HG03064 (cell line): ENCODE results near the gene PDE4B.
A peak's percentile ranks its signal among the peaks of the same experiment; 100 is the strongest.

Experiments used
- ATAC-seq: cut with Tn5 transposase; IDR thresholded peaks from one replicate; pipeline ENCODE4 v1.9.1; 2021; ENCODE audit warnings: low read depth; ENCODE audit not compliant: unreplicated experiment

The PDE4B gene

DNA sequence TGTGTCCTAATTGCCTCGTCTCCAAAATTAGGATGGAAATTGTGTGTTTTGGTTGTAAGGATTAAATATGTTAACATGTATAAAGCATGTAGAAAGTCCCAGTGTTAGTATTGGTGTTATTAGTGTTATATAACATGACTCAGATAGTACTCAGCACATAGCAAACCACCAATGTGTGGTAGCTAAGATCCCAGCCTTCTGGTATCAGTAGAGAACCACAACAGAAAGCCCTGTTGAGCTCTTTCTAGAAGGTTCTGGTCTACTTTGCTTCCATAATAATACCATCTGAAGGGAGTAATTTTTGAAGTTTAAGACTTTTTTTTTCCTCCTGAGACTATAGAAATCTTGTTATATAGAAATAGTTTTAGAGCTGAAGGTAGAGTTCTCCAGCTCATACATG, 481.9 kb downstream of the PDE4B start:
- ATAC-seq: peak; percentile 52

DNA sequence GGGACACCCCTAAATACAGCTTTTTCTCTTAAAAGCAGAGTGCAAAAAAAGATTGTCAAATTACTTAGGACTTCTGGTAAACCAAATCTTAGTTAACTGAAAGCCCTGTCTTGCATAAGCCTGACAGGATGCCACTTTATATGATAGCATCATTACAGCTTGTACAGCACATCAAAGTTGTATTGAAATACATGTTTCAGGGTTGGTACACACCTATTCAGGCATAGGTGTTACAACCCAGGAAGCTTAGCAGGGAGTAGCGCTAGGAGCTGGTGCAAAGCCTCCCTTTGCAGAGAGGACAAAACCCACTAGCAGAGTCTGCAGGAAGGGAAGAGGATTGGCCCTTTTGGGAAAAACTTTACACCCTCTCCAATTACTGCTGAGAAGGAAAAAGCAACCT, 482.4 kb downstream of the PDE4B start:
- ATAC-seq: no peak

DNA sequence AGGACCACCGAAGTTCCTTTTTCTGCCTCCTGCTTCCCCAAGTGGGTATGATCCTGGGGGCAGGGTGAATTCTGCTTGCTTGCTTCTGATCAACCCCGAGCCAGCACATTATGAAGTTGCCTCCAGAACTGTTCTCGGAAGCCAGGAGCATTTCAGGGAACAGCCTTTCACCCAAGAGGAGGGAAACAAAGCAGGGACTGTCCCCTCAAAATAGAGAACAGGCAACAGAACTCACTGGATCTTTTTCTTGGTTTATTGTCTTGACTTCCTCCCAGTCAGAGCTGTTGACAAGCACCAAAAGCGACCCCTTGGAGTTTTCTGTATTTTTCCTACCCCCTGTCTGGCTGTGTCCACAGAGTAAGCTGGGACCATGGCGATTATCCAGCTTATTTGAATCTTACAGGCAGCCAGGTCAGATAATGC, 482.9 kb downstream of the PDE4B start:
- no peak for ATAC-seq

DNA sequence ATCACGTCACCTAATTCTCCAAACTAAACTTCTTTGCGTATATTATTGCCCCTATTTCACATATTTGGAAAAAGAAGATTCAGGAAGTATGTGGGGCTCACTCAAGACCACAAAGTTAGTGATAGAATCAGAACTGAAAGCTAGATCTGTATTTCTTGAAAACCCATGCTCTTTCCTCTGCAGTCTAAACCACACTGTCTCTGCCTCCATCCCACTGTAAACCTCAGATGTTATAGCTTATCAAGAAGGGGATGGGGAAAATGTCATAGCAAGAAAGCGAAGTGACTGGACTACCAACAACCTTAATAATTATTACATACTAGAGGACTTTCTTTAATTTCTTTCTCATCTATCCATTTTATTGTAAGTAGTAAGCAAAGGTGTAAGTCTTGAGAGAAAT, 483.5 kb downstream of the PDE4B start:
- ATAC-seq: peak; percentile 63

DNA sequence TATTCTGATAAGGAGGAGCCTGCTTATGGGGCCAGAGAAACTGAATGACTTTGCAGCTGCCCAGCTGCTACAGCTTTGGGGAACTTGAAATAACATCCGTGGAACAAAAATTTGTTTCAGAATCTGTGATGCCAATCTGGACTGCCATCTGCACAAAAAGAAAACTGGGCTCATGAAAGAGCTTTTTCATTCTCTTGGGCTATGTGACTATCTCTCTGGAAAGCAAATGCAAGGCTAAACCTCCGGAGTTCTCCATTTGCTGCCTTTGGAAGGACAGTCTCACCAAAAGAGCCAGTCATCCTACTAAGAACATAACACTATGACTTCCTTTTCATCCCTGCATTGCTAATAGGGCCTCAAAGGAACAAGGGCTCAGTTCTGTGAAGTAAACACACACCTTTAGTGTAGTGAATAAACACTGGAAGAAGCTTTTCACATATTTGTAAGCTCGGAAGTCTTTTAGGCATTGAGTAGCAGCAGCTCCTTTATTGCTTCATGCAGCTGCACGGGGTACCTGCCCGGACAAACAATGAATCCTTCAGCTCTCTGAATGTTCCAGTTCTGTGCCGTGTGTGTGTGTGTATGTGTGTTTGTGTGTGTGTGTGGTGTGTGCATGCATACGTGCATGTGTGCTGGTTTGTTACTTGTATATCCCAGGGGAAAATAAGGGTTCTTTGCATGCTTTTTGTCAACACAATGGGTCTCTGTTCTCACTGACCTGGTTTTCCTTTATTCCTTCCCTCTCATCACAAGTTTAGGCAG, 485.7 kb downstream of the PDE4B start:
- no peak for ATAC-seq

DNA sequence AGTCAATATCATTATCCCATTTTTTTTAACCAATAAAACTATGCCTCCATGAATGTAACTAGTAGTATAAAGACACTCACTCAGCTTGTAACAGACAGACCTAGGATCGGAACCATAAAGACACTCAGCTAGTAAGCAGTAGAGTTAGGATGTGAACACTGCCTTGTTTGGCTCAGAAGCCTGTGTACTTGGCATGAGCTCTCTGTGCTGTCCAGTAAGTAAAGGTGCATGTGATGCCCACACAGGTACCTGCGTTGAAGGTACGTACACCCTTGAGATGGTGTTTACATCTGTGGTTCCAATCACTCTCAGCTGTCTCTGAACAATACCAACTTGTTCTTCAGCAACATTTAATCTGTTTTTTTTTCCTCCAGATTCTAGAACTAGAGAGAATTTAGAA, 489.1 kb downstream of the PDE4B start:
- ATAC-seq: no peak

DNA sequence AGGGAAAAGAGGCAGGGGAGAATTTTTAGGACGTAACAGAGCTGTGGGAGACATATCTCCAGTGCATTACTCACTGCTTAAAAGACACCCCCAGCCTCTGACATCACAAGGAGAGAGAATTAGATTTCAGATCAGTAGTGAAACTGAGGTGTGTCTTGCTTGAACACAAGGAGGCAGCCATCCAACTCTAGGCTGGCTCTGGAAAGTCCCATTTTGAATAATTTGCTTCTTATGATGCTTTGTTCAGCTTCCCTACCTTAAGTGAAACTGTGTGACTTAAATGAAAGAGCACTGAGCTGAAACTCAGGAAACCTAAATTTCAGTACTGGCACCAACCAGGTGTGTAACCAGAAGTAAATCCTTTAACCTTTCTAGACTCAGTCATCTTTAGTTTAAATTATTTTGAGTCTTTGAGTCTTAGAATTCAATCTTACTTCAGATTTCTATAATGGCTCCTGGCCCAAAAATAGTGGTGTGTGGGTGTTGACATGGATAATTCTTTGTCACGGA, 489.7 kb downstream of the PDE4B start:
- ATAC-seq: peak; percentile 74

DNA sequence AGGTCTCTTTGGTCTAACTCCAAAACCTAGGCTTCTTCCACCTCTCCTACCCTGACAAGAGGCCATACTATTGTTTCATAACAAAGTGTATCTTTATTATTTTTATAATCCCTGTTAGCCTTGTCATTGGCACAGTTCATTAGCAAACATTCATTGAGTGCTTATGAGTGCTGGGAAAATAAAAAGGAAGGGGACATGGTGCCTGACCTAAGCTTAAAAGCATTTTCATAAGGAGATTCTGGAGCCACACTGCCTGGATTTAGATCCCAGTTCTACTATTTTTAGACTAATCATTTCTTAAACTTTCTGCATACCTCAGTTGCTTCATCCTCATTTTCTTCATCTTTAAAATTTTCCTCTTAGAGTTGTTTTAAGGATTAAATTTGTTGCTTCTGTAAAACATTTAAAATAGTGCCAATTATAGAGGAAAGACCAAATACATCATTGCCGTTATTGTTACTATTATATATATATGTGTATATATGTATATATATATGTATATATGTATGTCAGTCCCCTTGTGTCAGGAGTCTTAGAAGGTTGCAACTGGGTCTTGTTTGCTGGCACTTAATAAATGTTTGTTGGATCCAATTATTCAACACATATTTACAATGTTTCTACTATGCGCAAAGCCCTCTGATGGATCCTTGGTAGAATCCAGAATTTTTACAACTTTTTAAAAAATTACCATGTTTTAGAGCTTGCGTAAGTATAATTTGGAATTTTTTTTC, 490.4 kb downstream of the PDE4B start:
- no peak for ATAC-seq

DNA sequence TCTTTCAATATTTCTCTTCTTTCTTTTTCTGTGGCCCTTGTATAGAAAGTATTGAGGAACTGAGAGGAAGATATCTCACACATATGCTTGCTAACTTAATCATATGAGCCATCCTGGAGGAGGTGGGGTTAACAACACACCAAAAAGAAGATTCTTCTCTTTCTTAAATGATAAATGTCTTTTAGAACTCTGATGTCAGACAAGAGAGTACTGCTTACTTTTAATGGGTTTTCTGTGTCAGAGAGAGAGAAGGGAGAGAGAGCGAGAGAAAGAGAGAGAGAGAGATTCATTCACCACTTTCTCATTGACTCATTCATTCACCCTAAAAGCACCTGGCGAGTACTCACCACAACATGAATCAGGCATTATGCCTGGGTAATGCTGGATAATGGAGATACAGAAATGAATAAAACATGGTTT, 490.9 kb downstream of the PDE4B start:
- ATAC-seq: peak; percentile 45

DNA sequence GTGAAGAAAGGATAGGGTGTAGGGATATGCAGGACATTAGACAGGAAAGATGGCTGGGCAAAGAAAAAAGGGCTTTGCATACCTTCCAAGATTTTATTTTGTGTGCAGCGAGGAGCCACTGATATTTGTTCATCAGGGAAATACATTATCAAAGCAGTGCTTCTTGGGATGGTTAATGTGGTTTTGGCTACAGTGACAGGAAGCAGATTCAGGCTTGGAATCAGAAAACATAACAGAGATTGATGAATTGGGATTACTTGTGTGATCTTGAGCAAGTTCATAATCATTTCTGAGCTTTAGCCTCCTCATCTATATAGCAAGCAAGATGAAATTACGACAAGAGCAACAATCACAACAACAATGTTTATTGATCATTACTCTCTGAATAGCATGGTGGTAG, 492.1 kb downstream of the PDE4B start:
- ATAC-seq: no peak

DNA sequence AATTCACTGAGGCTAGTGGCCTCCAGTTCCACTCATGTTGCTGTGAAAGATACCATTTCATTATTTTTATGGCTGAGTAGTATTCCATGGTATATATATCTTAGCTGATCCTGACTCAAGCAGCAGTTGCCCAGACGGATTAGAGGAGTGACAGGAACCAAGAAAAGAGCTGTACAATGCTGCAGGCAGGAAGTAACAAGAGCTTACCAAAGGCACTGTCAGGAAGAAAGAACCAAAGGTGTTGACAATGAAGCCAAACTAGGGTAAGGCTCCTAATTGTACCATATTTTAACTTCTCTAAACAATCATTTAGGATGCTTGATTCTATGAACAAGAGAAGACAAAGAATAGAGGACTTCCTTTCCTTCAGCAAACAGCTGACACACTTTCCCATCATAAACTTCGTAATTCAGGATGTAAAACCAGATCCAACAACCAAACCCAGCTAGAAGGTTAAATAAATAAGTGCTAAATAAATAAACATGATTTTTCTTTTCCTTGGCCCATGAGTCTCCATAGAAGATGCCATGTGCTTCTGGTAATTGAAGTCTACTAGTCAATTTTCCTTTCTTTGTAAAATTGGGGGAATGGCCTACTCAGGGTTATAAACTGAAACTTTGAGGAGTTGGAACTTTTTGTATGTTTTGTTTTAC, 493.0 kb downstream of the PDE4B start:
- no peak for ATAC-seq

DNA sequence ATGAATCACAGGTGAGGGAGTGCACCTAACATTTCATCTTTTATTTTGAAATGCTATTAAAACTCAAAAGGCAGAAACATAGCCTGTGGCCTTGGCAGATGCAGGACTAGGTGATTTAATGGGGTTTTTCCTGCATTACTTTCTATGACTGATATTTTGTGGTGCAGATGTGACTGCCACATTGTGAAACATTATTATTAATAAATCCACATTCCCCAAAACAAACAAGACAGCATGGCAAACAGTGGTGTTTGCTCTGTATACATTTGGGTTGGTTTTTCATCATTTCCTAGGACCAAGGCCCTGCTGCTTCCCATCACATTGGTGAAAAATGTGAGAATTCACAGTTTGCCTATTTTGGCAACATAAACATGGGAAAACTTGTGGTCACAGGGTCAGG, 493.6 kb downstream of the PDE4B start:
- no peak for ATAC-seq

DNA sequence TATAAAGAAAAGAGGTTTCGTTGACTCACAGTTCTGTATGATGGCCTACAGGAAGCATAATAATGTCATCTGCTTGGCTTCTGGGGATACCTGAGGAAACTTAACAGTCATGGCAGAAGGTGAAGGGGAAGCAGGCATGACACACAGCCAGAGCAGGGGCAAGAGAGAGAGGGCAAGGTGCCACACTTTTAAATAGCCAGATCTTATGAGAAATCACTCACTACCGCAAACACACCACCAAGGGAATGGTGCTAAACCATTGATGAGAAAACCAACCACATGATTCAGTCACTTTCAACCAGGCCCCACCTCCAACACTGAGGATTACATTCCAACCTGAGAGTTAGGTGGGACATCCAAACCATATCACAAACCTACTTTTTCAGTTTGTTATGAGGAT, 495.4 kb downstream of the PDE4B start:
- ATAC-seq: no peak

DNA sequence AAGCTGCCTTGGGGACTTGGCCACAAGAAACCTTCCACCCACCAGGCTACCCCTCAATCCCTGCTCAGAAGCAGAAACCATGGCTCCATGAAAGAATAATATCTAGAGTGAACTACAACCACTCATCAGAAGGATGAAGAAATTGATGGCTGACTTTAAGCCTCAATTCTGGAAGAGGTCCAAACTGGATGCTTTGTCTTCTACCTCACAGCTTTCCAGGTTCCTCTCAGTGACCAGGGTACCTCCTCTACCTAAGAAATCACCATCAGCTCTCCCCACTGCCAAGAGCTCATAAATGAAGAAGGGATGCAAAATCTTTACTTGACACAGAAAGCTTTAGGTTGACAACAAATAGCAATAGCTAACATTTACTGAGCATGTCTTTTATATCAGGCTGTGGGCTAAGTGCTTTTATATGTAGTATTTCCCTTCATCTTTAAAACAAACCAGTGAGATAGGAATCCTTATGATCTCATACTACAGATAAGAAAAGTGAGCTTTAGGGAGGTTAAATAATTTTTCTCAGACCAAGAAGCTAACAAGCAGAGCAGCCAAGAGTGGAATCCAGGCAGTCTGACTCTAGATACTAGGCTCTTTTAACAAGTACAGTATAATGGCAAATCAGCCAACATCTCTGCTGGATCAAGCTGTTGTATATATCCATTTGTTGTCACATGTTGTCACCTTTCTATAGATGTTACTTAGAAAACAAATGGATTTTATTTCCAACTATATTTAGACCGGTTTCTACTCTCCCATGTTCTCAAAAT, 498.3 kb downstream of the PDE4B start:
- ATAC-seq: no peak

DNA sequence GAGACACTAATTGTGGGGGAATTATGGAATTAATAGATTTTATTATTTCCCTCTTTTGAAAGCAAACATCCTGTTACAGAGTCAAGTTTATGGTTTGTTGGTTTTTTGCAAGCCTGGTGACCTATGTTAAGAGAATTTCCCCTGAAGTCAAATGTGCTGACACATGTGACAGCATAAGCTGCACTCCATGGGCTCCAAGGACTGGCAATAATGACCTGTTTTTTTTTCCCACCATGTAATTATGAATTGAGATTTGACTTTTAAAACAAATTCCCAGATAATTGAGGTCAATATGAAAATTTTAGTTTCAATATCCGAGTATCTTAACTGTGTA, 498.8 kb downstream of the PDE4B start:
- ATAC-seq: no peak

DNA sequence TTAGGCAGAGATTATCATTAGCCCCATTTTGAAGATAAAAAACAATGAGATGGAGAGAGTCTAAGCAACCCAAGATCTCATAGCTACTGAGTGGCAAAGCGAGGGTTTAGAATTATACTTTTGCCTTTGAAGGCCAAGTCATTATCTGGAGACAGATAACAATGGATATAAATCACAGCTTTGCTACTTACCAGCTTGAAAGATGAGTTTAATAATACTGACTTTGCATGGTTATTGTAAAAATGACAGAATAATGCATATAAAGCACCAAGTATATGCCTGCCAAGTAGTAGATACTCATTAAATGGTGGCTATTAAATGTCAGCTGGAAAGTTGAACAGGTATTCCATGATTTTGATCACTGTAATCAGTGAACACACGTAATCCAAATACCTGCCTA, 499.6 kb downstream of the PDE4B start:
- ATAC-seq: no peak

DNA sequence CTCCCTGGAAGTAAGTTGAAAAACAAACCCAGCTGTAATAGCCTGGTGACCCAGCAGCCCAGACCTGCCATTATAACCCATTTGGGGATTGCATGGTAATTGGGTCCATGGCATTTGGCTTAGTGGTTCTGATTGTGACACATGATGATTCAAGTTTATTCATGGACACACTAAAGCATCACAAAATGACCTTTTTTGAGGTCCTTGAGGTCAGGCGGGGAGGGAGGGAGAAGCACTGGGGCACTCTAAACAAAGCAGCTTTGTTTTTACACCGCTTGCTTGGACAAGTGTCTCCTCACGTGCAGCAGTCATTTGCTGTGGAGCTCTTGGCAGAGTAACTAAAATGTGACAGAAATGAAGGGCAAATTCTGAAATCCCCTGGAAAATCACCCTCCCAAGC, 500.2 kb downstream of the PDE4B start:
- no peak for ATAC-seq

DNA sequence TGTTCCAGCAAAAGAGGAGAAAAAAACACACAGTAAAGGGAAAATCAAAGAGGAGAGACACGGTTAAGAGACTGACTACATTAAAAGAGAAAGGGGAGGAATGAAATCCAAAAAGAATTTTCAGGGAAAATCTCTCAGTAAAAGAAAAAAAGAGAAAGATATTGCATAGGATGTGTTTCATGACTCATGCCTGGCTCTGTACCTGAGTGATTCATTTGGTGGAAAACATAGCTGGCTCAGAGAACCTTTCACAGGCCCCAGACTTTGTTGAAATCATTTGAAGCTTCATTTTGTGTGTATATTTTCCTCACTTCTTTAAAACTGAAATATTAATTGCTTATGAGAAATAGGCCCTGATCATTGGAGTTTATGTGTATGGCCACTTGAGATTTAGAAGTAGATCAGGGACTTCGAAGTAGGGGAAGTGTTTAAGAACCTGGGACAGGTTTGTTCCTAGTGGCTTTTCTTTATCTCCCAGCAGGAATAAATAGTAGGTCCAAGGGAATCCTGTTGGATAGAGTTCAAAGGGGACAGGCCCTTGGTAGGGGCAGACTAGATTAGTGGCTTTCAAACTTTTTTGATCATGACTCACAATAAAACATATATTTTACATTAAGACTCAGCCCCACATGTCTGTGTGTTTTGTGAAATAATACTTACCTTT, 502.1 kb downstream of the PDE4B start:
- no peak for ATAC-seq

DNA sequence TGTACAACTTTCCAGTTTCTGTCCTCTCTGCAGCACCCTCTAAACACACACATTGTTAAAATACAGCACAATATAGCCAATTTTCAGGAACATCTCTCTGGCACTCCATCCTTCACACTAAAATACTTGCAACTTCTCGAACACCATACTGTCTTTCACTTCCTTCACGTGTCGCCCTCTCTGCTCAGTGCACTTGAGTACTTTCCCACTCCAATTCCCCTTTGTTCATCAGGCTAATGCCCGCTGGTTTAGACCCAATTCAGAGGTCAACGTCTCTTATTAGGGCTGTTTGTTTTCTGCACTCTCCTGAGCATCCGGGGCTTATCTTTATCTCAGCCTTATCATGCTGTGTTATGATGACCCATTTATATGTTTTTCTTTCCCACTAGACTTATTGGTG, 503.1 kb downstream of the PDE4B start:
- no peak for ATAC-seq

DNA sequence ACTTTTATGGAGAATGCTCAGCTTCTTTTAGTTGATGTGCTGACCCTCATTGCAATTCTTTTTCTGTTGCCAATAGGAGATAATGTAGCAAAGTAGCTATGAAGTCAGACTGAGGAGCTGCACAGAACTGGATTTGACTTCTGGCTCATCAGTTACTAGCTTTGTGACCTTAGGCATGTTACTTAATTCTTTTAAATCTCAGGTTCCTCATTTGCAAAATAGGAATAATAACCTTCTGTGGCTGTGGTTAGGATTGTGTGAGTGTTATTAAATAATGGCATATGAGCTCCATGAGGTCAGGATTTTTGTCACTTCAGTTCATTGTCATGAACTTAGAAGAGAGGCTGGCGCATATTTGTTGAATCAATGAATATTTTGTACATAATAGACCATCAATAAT, 503.7 kb downstream of the PDE4B start:
- ATAC-seq: no peak
